Stimulated activated CD8-positive, alpha-beta memory T cell treated with anti-CD3 and anti-CD28 coated beads, Interleukin-4, amount 100 ng/mL, for 1 hour (primary cell): ENCODE data around the gene SMIM10.
"Not testable (repeated sequence)": the region's sequence is repeated elsewhere in the genome, so short reads cannot be mapped to it uniquely, and the experiment has no call there.

ENCODE experiments used
- DNase-seq, 2 donors: peaks; one replicate each; pipeline ENCODE4 v3.0.0-alpha.2; 2020; ENCODE audit warnings: low read depth in 2 of 2, low spot score in 1 of 2

SMIM10 gene

DNA sequence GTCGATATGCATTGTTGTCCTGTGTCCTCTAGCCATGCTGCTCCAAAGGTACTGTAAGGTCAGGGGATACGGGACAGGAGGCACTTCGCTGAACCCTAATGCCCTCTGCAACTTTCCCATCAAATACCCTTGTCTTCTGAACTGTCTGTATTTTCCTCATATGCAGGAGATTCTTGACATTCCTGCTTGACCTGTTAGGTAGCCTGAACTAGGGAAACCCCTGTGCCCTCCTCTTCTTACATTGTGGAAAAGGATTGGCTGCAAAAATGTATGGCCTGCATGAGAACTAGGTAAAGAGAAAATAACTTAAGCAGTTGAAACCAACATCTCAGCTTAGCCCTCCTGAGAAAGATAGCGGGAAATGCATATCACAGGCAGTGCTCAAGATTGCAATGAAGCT is 20.1 kb downstream of the SMIM10 start:
- DNase-seq = no peak

DNA sequence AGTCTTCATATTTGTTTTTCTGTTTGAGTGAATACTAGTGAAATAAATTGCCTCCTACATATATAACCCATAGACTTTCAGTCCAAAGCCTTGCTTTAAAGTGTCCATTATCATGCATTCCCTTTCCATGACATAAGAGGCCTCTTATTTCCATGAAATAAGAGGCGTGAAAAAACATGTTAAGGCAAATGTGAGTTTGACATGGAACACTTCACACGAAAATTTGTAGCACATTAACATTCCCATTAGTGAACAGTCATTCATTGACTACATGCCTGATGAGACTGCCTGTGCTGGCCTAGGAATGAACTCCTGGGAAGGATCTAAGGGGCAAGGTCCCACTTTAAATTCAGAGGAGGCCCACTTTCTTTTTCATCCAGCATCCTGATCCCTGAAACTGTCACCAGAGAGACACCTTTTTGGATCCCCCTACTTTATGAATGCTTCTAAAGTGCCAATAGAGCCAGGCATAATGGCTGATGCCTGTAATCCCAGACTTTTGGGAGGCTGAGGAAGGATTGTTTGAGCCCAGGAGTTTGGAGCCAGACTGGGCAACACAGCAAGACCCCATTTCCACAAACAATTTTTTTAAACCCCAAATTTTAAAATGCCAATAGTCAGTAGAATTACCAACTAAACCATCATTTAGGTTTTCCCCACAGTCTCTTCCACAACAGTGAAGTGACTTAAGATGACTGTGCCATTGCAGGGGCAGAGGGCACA is 24.9 kb downstream of the SMIM10 start:
- DNase-seq = no peak

DNA sequence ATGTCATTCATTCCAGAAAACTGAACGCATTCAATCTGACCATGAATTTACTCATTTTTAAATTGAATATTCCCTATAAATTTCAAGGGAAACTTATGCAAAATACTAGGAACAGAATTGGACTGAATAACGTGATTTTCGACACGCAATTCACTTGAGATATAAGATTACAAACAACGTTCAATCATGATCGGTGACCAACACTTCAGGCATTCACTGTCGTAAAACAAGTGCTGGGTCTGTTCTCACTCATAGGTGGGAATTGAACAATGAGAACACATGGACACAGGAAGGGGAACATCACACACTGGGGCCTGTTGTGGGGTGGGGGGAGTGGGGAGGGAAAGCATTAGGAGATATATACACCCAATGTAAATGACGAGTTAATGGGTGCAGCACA is 29.1 kb downstream of the SMIM10 start:
- DNase-seq = not testable (repeated sequence)

DNA sequence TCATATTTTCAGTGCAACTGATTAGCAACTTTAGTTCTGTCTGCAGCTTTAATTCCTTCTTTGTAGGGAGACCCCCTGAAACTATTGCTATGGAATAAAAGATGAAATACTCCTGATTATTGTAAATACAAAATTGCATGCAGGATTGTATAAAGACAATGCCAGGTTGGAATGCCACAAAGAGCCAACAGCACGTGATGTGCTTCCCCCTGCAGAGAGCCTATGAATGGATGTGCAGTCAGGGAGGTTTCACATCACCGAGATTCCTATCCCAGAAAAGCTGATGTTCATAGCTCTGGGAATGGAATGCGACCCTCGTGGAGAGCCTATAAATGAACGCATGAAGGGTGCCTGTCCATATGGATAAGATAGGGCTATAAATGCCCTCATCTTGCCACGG is 33.0 kb downstream of the SMIM10 start:
- DNase-seq = not testable (repeated sequence)

DNA sequence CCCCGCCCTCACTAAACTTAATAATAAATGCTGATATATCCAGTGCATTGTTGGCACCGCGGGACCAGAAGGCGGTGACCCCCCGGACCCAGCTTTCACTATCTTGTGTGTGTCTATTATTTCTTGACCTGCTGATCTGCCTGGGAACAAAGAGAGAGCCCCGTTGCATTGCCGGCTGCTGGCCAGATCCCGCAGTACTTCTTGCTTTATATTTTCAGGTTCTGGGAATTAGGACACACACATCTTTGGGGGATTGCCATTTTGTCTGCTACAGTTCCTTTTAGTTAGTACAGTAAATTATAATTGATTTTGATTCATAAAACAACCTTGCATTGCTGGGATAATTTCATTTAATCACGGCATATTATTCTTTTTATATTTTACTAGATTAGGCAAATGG is 33.7 kb downstream of the SMIM10 start:
- no peak for DNase-seq

DNA sequence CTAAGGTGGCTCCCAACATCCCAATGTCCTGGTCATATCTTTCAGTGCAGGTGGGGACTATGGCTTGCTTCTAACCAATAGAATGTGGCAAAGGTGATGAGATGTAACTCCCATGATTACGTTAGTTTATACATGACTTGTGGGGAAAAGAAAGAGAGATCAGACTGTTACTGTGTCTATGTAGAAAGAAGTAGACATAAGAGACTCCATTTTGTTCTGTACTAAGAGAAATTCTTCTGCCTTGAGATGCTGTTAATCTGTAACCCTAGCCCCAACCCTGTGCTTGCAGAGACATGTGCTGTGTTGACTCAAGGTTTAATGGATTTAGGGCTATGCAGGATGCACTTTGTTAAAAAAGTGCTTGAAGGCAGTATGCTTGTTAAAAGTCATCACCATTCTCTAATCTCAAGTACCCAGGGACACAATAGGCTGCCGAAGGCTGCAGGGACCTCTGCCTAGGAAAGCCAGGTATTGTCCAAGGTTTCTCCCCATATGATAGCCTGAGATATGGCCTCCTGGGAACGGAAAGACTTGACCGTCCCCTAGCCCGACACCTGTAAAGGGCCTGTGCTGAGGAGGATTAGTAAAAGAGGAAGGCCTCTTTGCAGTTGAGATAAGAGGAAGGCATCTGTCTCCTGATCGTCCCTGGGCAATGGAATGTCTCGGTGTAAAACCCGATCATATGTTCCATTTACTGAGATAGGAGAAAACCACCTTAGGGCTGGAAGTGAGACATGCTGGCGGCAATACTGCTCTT is 39.6 kb downstream of the SMIM10 start:
- not testable (repeated sequence) for DNase-seq

DNA sequence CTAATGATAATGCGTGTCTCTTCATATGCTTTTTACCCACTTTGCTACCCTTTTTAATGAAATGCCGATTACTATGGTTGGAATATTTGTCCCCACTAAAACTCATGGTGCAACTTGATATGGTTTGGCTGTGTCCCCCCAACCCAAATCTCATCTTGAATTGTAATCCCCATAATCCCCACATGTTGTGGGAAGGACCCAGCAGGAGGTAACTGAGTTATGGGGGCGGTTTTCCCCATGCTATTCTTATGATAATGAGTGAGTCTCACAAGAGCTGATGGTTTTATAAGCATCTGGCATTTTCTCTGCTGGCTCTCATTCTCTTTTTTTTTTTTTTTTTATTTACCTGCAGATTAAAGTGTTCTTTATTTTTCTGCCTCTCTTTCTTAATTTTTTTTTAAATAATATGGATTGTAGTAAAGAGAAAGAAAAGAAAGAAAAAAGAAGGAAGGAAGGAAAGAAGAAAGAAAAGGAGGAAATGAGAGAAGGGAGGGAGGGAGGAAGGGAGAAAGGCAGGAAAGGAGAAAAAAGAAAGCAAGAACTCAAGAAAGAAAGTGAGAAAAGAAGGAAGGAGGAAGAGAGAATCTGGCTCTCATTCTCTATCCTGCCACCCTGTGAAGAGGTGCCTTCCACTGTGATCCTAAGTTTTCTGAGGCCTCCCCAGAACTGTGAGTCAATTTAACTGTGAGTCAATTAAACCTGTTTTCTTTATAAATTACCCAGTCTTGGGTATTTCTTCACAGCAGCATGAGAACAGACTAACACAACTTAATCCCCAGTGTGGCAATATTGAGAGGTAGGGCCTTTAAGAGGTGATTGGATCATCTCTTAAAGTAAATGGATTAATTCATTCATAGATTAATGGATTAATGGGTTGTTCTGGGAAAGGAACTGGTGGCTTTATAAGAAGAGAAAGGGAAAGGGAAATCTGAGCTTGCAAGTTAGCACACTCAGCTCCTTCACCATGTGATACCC is 50.6 kb downstream of the SMIM10 start:
- DNase-seq = not testable (repeated sequence)
